Left lobe of liver (tissue), 2 donors: ENCODE data around the gene AP2M1. TPM values are rescaled to one million over a fixed set of nuclear protein-coding genes. Genes with fewer than 3 reads are reported as not detected.

Experiments used
- ATAC-seq: fragments of 200-7000 bp; cut with Tn5 transposase; one replicate; pipeline ENCODE4 v1.9.1; 2020; ENCODE audit warnings: mild to moderate bottlenecking, moderate library complexity
- DNase-seq: peaks from one replicate; pipeline ENCODE4 v3.0.0-alpha.2; 2020; ENCODE audit warnings: low spot score
- total RNA-seq: library from RNA; stranded (reverse); gene quantifications from one replicate; pipeline ENCODE4 v1.2.1, GENCODE V29; 2021
- donor health status: DM: no; HTN: no; CAD: no; lungs with moderate emphysema.
- donor health status: DM: no; HTN: yes; CAD: no.

The AP2M1 gene
- total RNA-seq, 1 donor from 2014 or later = 119 TPM

GRCh38 chr3:184218814-184219213 is 44.2 kb downstream of the AP2M1 start:
- no peak for ATAC-seq
- no peak for DNase-seq

GRCh38 chr3:184222521-184222920 is 47.9 kb downstream of the AP2M1 start:
- DNase-seq = no peak
- ATAC-seq = no peak

- DNase-seq (no peak), ATAC-seq (no peak)
Measured at GRCh38 chr3:184223946-184224345, 49.3 kb downstream of the AP2M1 start.

GRCh38 chr3:184227481-184227935 is 52.9 kb downstream of the AP2M1 start:
- DNase-seq (no peak), ATAC-seq (peak; percentile 79)

- DNase-seq (no peak), ATAC-seq (no peak)
Measured at GRCh38 chr3:184228376-184229137, 53.9 kb downstream of the AP2M1 start.

- DNase-seq (no peak), ATAC-seq (peak; percentile 82)
Measured at GRCh38 chr3:184229394-184230080, 54.9 kb downstream of the AP2M1 start, which contains the start of gene VWA5B2. TSS of gene VWA5B2 (plus strand) at chr3:184229585. CDS start at chr3:184230529, 944 bp downstream.

- no peak for DNase-seq
- peak; percentile 16 for ATAC-seq
Measured at GRCh38 chr3:184230081-184230602, 55.5 kb downstream of the AP2M1 start.

GRCh38 chr3:184230603-184231528 is 56.2 kb downstream of the AP2M1 start:
- ATAC-seq (peak; percentile 9), DNase-seq (no peak)

GRCh38 chr3:184231671-184232070 is 57.0 kb downstream of the AP2M1 start:
- ATAC-seq (no peak), DNase-seq (no peak)

GRCh38 chr3:184233127-184233843 is 58.6 kb downstream of the AP2M1 start:
- ATAC-seq = no peak
- no peak for DNase-seq

Other genes with a start within 250 kb of the AP2M1 start
- 7.2 TPM for gene ABCC5, start 157.0 kb upstream of the AP2M1 start, total RNA-seq
- not detected for gene HTR3D, start 143.1 kb upstream of the AP2M1 start, total RNA-seq
- not detected for gene HTR3C, start 121.8 kb upstream of the AP2M1 start, total RNA-seq
- gene HTR3E, start 77.8 kb upstream of the AP2M1 start, total RNA-seq = not detected
- 19.6 TPM for gene EIF2B5, start 39.5 kb upstream of the AP2M1 start, total RNA-seq
- gene DVL3, start 19.5 kb upstream of the AP2M1 start, total RNA-seq = 26.9 TPM
- gene ABCF3, start 11.3 kb downstream of the AP2M1 start, total RNA-seq = 53.8 TPM
- 0.75 TPM for gene VWA5B2, start 54.7 kb downstream of the AP2M1 start, total RNA-seq
- 38.8 TPM for gene ALG3, start 74.1 kb downstream of the AP2M1 start, total RNA-seq
- gene EEF1AKMT4, start 74.8 kb downstream of the AP2M1 start, total RNA-seq = 7.0 TPM
- gene CAMK2N2, start 86.7 kb downstream of the AP2M1 start, total RNA-seq = 0.43 TPM
- not detected for gene ECE2, start 101.2 kb downstream of the AP2M1 start, total RNA-seq
- 94.1 TPM for gene PSMD2, start 124.4 kb downstream of the AP2M1 start, total RNA-seq
- gene EIF4G1, start 139.8 kb downstream of the AP2M1 start, total RNA-seq = 341 TPM
- gene FAM131A, start 162.7 kb downstream of the AP2M1 start, total RNA-seq = 2.5 TPM
- 4.8 TPM for gene CLCN2, start 186.8 kb downstream of the AP2M1 start, total RNA-seq
- gene POLR2H, start 186.9 kb downstream of the AP2M1 start, total RNA-seq = 33.9 TPM
- gene THPO, start 203.4 kb downstream of the AP2M1 start, total RNA-seq = 8.5 TPM
- gene CHRD, start 205.2 kb downstream of the AP2M1 start, total RNA-seq = 88.3 TPM